Measurements from ENCODE around the gene PAK4.

PAK4 gene

DNA sequence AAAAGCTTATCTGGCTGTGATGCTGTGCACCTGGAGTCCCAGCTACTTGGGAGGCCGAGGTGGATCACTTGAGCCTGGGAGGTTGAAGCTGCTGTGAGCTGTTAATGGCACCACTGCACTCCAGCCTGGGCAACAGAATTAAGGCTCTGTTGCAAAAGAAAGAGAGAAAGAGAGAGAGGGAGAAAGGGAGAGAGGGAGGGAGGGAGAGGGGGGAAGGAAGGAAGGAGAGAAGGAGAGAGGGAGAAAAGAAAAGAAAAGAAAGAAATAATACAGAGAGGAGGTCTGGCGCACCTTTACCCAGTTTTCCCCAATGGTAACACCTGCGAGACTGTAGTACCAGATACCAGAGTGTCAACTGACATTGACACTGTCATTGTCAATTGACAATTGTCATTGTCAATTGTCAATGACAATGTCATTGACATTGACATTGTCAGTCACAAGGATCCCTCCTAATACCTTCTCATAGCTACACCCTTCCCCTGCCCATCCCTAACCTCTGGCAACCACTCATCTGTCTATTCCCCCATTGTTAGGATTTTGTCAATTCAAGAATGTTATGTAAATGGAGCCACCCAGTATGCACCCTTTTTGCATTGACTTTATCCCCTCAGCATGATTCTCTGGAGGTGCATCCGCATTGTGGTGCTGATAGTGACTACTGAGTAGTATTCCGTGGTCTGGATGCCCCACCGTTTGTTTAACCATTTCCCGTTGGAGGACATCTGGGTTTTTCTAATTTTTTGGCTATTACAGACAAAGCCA lies 21.3 kb downstream of the PAK4 start:
- DNase-seq (ENCODE audit: low read depth in 2 of 2), result no peak

DNA sequence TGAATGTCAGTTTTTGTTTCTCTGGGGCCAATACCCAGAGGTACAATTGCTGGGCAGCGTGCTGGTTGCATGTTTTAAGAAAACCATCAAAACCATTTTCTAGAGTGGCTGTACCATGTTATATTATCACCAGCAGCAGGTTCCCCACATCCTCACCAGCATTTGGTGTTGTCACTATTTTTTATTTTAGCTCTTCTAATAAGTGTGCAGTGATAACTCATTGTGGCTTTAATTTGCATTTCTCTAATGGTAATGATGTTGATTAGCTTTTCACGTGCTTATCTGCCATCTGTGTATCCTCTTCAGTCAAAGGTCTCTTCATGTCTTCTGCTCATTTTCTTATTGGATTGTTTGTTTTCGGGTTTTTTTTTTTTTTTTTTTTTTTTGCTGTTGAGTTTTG lies 21.9 kb downstream of the PAK4 start:
- no peak for DNase-seq (ENCODE audit: low read depth in 2 of 2)

DNA sequence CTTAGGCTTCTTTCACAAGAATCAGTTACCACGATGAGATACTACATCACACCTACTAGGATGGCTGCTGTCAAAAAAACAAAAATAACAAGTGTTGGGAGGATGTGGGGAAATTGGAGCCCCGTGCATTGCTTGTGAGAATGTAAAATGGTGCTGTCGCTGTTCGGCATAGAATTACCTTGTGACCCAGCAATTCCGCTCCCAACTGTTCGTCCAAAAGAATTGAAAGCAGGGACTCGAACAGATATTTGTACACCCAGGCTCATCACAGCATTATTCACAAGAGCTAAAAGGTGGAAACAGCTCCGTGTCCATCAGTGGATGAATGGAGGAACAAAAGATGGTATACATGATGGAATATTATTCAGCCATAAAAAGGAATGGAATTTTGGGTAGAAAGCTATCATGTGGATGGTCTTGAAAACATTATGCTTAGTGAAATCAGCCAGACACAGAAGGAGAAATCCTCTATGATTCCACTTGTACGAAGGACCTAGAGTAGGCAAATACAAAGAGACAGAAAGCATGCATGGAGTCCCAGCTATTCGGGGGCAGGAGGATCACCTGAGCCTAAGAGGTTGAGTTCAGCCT lies 23.4 kb downstream of the PAK4 start:
- no peak for DNase-seq (ENCODE audit: low read depth in 2 of 2)

DNA sequence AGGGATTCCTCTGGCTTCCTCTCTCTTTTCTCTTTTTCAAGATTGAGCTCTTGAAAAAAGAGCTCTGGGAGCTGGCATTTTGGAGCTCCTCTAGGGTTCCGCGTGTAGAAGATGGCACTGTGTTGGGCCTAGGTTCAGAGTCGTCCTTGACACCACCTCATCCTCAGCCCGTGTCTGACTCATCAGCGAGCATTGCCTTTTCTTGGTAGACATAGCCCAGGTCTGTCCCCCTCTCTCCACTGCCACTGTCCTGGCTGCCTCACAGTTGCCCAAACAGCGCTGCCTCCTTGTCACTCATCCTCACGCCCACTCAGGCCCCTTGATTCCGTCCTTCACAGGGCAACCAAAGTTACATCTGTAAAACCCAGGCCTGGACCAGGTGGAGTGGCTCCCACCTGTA lies 24.6 kb downstream of the PAK4 start:
- DNase-seq (ENCODE audit: low read depth in 2 of 2), result no peak

DNA sequence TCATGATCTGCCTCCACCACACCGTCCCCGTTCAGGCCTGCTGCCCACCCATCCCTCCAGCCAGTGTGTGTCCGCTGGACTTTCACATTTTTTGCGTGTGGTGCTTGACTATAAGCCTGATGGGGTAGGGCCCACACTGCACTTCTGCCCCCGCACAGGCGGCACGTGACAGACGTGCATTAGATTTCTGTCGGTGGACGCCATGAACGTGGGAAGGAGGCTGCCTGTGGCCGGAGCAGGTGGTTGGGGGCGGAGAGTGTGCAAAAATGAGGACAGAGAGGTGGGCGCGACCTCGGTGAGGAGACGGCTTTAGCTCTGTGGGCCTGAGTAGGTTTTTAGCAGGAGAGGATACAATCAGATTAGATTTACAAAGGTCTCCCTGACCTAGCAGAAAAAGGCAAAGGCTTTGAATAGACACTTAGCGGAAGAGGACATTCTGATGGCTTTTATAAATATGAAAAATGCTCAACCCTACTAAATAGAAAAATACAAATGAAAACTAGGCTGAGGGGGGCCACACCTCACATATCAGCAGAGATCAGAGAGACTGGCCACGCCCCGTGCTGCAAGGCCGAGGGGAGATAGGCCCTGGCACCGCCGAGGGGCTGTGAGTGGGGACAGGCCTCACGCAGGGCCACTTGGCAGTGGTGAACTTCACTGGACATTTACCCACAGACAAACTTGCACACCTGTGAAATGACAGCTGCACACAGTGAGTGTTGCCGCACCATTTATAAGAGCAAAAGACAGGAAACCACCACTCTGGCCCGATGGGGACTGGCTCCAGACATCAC lies 25.4 kb downstream of the PAK4 start:
- no peak for DNase-seq (ENCODE audit: low read depth in 2 of 2)

DNA sequence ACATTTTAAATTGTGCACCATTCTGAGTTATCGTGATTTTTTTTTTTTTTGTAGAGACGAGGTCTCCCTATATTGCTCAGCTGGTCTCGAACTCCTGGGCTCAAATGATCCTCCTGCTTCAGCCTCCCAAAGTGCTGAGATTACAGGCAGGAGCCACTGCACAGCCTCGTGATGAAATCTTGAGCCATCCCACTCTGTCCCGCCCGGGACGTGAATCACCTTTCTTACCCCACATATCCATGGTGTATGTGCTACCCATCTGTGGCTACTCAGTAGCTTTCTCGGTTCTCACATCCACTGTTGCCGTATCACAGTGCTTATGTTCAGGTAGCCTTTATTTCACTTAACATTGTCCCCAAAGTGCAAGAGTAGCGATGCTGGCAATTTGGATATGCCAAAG lies 26.5 kb downstream of the PAK4 start:
- no peak for DNase-seq (ENCODE audit: low read depth in 2 of 2)

DNA sequence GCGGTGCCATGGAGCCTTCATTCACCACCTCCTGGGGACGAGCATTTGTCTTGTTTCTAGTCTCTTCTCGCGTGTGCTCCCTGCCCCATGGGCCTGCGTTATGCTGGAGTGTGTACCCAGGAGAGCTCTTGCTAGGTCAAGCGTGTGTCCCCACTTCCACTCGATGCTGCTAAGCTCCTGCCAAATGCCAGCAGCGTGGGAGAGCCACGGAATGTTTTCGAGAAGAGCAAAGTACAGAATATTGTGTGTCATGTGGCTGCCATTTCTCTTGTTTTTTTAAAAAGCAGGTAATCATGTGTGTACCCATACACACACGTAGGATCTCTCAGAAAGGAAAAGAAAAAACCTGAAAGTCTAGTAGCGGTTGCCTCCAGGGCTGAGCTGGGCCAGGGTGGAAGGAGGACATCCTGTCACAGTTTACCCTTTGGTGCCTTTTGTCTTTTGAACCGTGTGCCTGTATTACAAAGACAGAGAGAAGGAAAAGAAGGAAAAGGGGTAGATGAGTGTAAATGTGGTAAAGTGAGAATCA lies 28.6 kb downstream of the PAK4 start:
- no peak for DNase-seq (ENCODE audit: low read depth in 2 of 2)

DNA sequence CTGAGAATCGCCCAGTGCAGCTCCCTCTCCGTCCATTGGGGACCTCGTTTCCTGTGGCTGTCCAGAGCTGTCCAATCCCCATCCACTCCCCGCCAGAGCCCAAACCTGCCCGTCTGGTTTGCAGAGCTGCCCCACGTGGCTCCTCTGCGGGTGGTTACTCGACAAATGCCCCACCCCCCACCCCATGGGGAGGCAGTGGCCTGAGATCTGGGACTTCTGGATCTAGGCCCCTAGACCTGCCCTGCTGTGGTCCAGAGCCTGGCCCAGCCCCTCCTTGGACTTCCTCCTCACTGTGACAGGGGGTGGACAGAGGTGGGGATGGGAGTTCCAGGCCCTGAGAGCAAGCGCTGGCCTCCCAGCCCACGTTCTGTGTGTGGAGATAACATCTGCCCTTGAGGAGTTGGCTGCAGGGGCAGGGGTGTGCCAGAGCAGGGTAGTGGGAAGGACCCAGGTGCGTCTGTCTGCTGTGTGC lies 29.1 kb downstream of the PAK4 start:
- DNase-seq (ENCODE audit: low read depth in 2 of 2), result no peak

DNA sequence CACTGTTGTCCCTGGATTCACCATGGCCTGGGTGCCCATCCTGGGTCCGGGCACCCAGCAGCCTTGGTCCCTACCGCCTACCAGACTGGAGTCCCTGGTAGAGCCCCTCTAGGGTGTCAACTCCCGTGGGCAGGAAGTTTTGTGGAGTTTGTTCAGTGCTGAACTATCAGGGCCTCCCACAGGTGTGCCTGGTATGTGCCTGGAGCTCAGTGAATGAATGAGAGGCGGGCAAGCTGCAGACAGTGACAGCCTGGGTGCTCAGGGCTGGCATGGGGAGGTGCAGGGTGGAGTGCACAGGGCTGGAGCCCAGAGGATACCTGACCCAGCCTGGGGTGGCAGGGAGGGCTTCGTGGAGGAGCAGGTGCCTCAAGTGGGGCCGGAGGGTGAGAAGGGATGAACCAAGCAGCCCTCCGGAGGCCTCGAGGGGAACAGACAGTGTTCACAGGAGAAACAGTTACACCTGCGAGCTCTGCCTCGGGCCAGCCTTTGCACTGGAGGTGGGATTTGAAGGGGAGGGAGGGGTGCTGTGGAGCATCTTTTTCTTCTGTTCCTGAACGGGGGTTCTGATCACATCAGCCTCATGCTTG lies 29.6 kb downstream of the PAK4 start:
- DNase-seq (ENCODE audit: low read depth in 2 of 2), result no peak

DNA sequence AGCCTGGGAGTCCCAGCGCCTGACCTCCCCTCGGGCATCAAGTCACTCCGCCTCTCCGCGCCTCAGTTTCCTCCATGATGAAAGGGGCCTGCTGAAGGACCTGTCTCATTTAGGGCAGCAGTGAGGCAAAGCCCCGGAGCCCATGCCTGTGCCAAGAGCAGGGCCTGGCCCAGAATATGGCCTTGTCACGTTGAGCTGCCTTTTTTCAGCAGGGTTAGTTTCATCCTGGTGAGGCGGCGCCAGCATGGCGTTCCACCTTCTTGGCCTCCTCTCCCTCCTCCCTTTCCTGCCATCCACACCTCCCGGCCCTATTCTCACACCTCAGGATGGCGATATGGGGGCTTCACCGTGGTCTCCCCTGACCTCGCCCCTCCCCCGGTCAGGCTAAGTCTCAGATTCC lies 30.2 kb downstream of the PAK4 start:
- no peak for DNase-seq (ENCODE audit: low read depth in 2 of 2)

DNA sequence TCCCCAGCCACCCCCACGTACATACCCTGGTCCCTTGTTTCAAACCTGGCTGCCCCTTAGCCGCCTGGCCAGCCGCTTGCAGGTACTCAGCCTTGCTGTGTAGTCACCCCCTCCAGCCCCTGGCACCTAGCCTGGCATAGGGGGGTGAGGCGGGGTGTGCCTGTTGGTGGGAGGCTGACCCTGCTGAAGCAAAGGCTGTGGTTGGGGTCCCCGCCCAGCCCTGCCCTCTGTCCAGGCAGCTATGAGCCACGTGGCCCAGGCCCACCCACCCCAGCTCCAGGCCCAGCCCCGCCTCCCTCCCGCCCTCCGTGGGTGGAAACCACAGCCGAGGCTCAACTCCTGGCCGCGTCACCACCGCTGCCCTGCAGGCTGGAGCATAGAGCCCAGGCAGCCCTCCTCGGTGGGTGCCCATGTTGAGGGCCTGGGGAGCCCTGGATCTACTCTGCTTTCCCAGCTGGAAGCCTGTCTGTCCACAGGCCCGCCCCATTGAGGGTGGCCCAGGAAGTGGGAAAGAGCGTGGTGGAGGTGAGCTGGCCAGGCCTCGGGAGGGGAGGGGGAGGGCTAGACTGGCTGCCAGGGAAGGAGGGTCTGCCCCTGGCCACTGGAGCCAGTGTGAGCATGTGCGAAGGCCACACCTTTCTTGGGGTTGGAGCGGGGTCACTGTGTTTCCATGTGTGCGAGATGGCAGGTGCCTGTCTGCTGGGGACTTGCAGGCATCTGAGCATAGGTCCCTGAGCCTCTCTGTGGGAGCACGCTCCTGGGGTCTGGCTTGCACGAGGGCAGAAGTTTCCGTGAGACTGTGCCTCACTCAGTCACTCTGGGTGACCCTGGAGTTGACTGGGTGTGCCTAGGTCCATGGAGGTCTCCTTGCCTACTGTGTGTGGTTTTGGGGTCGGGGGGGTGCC lies 31.0 kb downstream of the PAK4 start:
- DNase-seq (ENCODE audit: low read depth in 2 of 2), result no peak

DNA sequence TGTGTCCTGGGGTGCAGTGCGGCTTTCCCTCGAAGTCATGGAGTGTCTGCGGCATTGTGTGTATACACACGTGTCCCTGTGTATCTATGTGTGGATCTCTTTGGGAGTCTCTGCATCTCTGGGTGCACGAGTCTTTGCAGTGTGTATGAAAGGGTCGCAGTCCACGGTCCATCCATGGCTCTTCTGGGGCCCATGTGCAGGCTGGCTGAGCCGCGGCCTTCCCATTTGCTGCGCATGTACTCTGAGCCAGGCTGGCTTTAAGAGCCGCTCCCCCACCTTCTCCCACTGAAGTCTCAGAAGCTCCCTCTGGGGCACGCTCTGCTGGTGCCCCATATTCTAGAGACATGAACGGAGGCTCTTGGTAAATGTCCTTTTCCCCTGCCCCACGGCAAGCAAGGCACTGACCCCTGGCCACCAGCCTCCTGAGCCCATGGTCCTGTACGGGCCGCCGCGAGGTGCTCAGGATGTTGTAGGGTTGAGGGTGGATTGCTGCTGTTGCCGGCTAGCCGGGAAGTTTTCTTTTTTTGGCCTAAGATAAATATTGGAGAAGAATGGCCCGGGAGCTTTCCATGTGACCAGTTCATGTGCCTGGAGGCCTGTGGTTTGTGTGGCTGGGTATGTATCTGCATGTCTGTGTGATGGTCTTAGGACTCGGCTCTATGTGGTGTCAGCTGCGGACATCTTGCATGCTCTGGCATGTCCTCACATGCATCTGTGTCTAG lies 31.9 kb downstream of the PAK4 start:
- DNase-seq (ENCODE audit: low read depth in 2 of 2), result no peak

DNA sequence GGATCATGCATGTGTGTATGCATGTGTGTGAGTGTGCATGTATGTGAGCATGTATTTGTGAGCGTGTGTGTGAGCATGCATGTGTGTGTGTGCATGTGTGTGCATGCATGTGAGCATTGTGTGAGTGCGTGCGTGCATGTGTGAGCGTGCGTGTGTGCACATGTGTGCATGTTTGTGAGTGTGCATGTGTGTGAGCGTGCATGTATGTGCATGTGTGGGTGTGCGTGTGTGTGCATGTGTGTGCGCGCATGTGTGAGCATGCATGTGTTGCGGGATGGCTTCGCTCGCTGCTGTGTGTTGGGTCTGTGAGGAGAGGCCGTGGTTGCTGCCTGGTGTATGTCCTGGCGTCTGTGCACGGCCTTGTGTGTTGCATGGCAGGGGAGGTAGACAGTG lies 32.4 kb downstream of the PAK4 start:
- DNase-seq (ENCODE audit: low read depth in 2 of 2), result no peak

DNA sequence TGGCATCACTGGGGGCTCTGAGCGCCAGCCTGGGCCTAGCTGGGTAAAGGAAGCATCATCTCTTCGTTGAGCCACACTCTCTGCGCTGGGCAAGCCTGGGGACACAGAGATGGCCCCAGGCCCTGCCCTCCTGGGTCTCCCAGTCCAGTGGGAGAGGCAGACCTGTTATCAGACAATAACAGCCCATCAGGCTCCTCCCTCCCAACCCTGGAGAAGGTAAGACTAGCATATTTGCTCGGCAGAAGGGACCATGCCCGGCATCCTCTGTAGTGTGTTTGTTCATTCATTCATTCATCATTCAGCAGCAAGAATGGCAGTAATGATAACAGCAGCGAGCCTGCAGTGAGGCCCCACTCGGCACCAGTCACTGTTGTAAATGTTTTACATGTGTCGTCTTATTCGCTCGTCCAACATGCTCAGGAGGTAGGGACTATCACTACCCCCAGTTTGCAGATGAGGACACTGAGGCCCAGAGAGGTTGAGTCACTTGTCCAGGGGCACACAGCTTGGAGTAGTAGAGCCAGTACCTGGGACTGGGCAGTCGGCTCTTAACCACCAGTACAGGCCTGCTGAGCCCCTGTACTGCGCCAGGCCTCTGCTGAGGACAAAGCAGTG lies 33.2 kb downstream of the PAK4 start:
- no peak for DNase-seq (ENCODE audit: low read depth in 2 of 2)

DNA sequence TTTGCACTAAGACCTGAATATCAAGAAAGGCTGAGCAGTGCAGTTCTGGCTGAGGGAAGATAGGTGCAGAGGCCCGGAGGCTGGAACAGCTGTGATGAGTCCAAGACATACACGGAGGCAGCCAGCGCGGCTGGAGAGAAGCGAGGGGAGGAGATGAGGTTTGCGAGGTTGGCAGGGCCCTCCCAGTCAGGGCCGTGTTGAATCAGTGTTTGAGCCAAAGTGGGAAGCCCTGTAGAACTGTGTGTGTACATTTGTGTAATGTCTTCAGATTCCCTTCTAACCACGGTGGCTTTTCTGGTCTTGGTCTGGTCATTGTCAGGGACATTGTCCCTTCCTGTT lies 34.9 kb downstream of the PAK4 start:
- no peak for DNase-seq (ENCODE audit: low read depth in 2 of 2)

DNA sequence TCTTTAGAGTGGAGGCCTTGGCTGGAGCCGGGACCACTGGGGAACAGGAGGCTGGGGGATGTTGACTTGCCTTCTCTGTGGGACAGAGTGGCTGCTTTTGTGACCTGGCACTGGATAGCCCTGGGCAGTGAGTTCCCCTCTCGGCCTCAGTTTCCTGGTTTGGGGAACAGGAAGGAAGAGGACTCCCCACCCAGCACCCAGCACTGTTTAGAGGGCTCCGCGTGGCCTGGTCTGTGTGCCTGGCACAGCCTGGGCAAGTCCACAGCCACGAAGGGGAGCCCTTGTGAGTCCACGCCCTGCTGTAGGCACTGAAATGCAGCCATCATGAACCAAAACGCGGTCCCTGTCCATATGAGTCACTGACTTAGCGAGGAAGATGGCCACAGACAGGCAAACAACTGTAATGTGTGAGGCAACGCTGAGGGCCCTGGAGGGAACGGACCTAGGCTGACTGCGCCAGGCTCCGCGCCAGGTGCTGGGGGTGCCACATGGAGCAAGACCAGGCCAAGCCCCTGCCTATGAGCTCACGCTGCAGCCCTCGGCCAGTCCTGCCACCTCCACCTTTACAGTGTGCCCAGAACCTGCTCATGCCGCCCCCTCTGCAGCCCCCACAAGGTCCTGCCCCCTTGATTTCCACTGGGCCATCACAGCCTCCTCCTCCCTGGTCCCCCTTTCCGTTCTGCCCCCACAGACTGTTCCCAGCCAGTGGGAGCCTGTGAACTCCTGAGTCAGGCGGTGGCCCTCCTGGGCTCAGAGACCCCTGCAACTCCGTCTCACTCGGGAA lies 35.5 kb downstream of the PAK4 start:
- DNase-seq (ENCODE audit: low read depth in 2 of 2), result no peak

DNA sequence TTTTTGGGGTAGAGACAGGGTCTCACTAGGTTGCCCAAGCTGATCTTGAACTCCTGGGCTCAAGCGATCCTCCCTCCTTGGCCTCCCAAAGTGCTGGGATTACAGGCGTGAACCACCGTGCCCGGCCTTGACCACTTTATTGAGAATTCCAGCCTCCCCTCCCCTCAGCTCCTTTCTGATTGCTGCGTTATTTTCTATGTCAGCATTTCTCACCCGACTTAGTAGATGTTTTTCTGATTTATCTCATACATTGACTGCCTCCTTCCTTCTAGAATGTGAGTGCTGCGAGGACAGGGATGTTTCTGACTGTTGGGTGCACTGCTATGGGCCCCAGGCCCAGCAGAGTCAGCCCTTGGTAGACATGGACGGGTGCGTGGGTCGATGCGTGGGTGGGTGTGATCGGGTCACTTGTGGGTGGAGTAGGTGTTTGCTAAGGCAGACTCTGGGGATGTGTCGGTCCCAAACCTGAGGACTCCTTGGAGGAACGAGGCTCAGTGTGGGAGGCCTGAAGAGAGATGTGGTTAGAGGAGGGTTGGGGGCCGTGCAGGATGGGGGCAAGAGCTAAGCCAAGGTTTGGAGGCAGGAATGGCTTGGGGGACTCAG lies 37.0 kb downstream of the PAK4 start:
- DNase-seq (ENCODE audit: low read depth in 2 of 2), result no peak

DNA sequence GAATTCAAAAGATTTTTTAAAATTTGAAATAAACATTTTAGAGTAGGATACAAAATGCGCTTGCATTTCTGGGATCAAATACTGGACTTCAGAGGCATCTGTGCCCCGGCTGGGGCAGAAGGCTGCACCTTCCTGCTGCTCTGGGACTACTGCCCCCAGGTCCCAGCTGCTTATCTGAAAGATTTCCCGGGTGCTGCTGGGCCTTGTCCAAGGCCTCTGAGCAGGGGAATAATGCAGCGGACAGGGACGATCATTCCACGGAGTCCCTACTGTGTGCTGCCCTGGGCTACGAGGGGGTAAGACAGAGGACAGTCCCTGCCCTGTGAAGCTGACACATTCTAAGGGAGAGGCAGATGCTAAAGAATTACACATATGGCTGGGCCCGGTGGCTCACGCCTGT lies 38.0 kb downstream of the PAK4 start:
- DNase-seq (ENCODE audit: low read depth in 2 of 2), result no peak

DNA sequence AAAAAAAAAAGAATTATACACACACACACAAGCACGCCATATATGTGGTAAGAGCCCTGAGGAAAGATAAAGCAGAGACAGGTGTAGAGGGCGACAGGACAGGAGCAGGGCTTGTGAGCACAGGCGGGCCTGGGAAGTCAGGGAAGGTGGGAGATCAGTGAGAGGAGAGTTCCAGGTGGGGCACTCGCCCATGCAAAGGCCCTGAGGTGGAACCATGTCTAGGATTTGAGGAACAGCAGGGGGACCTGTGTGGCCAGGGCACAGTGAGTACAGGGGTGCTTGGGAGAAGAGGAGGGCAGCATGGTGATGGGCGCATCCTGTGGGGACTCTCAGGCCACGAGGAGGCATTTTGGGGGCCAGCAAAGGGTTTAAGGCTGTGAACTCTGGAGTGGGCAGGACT lies 38.7 kb downstream of the PAK4 start:
- DNase-seq (ENCODE audit: low read depth in 2 of 2), result no peak

Data from stimulated activated CD8-positive, alpha-beta memory T cell treated with anti-CD3 and anti-CD28 coated beads, Interleukin-15, amount 100 ng/mL, for 4 hours (primary cell).